GM12872 (cell line): ENCODE measurements around the gene FCGR1A.
"Not testable (repeated sequence)": the region's sequence is repeated elsewhere in the genome, so short reads cannot be mapped to it uniquely, and the experiment has no call there.

Experiments used
- TF ChIP-seq, protein P1 (sequence below): IDR thresholded peaks from 3 replicates; pipeline ENCODE4 v1.5.1; 2011; ENCODE audit warnings: low read depth, mild to moderate bottlenecking, low read length, moderate library complexity; ENCODE audit not compliant: insufficient read depth

Gene FCGR1A

GRCh38 chr1:149782600-149782999, at the start of gene FCGR1A:
TSS of gene FCGR1A (plus strand) at chr1:149782694. CDS start at chr1:149782744, 50 bp downstream.
- TF ChIP-seq, protein P1, sequence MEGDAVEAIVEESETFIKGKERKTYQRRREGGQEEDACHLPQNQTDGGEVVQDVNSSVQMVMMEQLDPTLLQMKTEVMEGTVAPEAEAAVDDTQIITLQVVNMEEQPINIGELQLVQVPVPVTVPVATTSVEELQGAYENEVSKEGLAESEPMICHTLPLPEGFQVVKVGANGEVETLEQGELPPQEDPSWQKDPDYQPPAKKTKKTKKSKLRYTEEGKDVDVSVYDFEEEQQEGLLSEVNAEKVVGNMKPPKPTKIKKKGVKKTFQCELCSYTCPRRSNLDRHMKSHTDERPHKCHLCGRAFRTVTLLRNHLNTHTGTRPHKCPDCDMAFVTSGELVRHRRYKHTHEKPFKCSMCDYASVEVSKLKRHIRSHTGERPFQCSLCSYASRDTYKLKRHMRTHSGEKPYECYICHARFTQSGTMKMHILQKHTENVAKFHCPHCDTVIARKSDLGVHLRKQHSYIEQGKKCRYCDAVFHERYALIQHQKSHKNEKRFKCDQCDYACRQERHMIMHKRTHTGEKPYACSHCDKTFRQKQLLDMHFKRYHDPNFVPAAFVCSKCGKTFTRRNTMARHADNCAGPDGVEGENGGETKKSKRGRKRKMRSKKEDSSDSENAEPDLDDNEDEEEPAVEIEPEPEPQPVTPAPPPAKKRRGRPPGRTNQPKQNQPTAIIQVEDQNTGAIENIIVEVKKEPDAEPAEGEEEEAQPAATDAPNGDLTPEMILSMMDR: not testable (repeated sequence)

DNA sequence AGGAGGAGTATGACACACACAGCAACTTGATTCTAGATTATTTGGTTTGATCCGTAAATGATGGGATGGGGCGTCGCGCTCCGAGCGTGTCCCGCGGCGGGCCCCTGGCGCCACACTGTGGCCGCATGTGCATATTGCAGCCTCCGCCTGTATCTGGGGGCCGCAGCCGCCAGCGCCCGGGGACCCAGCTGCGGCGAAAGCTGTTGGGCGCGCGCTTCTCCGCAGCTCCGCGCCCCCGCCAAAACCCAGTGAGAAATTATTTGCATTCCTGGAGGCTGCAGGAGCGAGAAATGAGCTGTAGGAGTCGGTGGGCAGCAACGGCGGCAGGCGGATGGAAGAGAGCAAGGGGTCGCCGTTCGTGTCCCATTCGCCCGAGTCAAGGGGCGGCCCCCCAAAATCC, 10.0 kb downstream of the FCGR1A start:
- TF ChIP-seq, protein P1: peak; percentile 37; the same call in 2 of the 3 replicates

GRCh38 chr1:149792912-149793515, 10.5 kb downstream of the FCGR1A start:
- TF ChIP-seq, protein P1: peak; percentile 47; the same call in 1 of the 3 replicates
